GM19023 (cell line): ENCODE measurements around the gene HMOX2.
A peak's percentile ranks its signal among the peaks of the same experiment; 100 is the strongest.

Source experiments
- ATAC-seq: cut with Tn5 transposase; IDR thresholded peaks from one replicate; pipeline ENCODE4 v1.9.1; 2021; ENCODE audit warnings: mild to moderate bottlenecking, moderate library complexity; ENCODE audit not compliant: unreplicated experiment

HMOX2 gene

DNA sequence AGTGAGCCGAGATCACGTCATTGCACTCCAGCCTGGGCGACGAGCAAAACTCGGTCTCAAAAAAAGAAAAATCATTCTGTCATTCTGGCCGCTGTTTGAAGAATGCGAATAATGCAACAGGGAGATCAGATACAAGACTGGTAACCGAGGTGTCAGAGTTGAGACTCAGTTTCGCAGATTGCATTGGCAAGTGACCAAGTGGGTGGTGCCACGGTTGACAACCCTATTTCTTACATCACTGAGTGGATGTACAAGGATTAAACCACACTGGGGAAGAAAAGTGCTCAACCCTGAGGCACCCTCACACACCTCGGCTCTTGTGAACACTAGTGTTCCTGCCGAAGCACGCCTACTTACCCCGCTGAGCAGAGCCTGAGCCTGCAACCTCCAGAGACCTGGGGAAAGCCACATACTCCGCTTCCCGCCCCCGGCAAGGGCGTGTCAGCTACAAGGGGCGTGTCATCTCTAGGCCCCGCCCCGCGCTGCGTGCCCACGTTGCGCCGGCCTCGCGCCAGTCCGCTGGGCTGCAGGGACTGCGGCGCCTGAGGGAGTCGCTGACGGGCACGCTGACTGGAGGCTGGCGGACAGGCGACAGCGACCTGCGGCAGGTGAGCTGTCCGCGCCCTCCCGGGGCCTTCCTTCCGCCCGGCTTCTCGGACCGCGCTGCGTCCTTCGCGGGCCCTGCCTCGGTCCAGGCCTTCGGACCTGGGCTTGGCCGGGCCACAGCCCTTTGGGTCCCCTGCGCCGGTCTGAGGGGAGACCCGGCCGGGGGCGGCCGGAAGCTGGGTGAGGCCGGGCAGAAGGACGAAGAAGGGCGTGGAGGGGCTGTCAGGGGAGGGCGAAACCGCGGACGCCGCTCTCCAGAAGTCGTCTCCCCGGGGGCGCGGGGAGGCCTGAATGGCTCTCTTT is at the start of gene HMOX2:
TSS of gene HMOX2 (plus strand) at position 519 of the 909 bp plus-strand sequence. CDS start 29,127 bp downstream, outside the sequence.
- ATAC-seq, result peak; percentile 88

GRCh38 chr16:4426722-4427372 is 49.4 kb upstream of the HMOX2 start:
- ATAC-seq, result no peak

DNA sequence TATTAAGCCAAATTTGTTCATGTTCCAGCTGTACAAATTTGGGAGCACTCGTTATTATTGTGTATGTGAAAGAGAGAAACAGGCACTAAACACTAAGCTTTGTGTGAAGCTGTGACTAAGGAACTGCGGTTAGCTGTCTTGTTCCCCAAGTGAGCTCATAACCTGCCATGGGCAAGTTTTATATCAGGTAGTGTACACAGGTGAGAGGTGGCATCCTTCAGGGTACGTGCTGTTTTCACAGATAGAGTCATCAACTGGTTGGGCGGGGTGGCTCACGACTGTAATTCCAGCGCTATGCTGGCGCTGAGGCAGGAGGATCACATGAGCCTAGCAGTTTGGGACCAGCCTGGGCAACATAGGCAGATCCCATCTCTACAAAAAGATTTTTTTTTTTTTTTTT is 47.7 kb upstream of the HMOX2 start:
- ATAC-seq, result no peak

GRCh38 chr16:4431023-4431422 is 45.2 kb upstream of the HMOX2 start:
- ATAC-seq, result no peak

DNA sequence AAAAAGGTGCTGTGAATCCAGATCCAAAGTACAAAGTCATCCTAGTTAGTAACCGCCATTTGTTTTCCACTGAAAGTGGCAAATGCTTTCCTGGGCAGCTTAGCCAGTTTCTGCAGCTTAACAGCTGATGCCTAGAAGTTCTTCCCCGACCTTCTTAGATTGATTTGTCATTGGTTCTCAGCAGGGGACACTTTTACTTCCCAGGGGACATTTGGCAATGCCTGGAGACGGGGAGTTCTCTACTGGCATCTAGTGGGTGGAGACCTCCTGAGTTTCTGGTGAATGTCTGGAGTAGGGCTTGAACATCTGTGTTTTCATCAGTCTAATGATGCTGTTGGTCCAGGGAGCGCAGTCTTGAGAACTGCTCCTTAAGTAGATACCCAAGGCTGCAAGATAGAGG is 43.0 kb upstream of the HMOX2 start:
- ATAC-seq, result no peak

DNA sequence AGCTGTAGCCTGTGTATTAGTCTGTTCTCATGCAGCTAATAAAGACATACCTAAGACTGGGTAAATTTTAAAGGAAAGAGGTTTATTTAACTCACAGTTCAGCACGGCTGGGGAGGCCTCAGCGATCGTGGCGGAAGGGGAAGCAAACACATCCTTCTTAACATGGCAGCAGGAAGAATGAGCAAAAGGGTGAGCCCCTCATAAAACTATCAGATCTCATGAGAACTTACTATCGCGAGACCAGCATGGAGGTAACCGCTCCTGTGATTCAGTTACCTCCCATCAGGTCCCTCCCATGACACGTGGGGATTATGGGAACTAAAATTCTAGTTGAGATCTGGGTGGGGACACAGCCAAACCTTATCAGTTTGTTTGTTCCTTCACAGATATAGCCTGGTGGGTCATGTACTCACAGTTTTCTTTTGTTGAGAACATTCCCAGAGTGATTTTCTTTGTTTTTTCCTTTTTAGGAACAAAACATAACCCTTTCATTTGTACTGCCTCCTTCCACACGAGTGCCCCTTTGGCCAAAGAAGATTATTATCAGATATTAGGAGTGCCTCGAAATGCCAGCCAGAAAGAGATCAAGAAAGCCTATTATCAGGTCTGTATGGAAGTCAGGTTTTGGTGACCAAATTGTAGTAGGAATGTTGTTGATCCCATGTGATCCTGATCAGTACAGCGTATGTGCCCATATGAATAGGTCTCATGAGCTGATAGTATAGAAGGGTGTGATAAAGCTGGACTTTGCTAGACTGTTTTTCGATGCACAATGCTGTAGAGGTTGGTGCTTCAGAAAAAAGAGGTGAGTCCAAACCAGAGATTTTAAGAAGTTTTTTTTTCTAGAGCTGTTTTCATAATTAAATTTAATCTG is 42.0 kb upstream of the HMOX2 start:
- no peak for ATAC-seq

GRCh38 chr16:4435337-4436067 is 40.7 kb upstream of the HMOX2 start:
- no peak for ATAC-seq

- no peak for ATAC-seq
Measured at GRCh38 chr16:4437366-4437765, 38.8 kb upstream of the HMOX2 start.

GRCh38 chr16:4442371-4442770 is 33.8 kb upstream of the HMOX2 start:
- ATAC-seq, result no peak

DNA sequence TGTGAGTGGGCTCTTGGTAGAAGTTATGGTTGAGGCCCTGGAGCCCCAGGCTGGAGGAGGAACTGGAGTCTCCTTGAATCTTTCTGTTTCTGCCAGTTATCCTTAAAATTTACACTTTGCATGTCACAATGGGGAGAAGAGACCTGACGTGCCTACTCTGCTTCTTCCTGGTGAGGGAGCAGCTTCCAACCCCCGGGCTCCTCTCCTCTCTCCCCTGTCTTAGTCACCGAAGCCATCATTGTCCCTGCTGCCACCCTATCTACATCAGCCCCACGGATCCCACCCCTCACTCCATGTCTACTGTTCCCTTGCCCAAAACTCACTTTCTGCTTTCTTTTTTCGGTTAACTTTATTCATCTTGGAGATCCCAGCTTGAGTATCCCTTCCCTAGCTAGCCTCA is 32.9 kb upstream of the HMOX2 start:
- no peak for ATAC-seq

DNA sequence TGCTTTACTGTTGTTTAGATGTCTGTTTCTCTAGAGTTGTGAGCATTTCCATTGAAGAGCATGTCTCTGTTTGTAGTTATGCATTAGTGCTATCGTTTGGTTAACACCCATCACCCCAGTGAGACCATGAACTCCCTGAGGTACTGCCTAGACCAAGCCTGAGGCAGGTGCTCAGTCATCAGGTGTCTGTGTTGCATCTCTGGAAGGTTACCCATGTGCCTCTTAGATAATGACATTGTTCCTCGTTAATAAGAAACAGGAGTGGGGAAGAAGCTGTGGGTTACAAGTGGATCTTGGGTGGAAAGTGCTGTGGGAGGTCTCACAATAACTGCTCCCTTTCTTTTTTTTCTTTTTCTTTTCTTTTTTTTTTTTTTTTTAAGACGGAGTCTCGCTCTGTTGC is 32.2 kb upstream of the HMOX2 start:
- no peak for ATAC-seq

GRCh38 chr16:4450430-4450829 is 25.8 kb upstream of the HMOX2 start:
- ATAC-seq, result no peak

DNA sequence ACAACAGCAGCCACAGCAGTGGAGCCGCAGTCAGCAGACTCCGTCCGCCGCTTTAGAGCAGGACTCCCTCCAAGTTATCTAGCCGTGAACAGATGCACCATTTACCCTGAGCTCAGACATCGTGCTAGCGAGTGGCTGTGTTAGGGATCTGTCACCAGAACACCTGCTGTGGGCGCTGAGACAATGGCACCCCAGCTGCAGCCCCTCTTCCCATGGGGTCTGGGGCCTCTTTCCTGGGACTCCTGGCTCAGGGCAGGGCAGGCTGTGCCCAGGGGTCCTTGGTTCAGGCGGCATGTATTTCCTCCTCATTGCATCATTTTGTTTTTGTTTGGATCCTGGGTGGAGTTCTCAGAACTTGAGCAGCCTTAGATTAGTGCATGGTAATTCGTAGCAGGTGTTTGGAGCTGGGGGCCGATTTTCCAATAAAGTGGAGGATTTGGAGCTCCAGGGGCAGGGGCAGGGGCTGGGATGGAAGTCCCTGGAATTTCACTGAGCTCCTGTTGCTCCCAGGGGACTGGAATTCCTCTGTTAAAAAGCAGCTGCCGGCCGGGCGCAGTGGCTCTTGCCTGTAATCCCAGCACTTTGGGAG is 25.2 kb upstream of the HMOX2 start:
- ATAC-seq, result no peak

- ATAC-seq, result no peak
Measured at GRCh38 chr16:4452674-4453073, 23.5 kb upstream of the HMOX2 start.

GRCh38 chr16:4454623-4455022 is 21.6 kb upstream of the HMOX2 start:
- ATAC-seq, result no peak

DNA sequence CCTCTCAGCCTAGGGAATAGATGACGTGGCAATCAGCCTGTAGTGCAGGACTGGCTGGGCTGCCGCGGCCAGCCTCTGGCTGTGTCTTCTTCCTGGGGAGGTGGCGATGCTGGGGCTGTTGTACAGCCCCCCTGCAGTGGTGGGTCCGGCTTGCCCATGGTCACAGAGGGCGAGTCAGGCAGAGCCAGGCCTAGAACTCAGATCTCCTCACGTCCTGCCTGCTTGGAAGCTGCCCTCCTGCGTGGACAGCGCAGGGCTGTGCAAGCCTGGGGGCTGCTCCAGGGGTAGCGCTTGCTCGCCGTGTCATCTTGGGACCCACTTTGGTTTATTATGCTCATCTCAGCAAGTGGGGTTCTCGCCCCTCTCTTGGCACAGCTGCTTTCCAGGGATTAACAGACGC is 21.1 kb upstream of the HMOX2 start:
- no peak for ATAC-seq

GRCh38 chr16:4455951-4456350 is 20.2 kb upstream of the HMOX2 start:
- ATAC-seq, result no peak

DNA sequence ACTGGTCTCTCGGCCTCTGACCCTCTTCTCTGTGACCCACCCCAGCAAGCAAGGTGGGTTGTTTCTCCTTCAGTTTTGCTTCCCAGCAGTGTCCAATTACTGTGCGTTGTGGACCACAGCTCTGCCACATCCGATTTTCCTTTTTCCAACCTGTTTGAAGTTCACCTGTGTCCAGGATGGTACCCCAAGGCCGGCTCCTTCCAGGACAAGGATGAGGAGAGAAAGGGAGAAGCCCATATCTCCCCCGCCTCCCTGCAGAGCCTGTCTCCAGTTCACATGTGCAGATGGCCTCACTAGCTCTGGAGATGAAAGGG is 15.3 kb upstream of the HMOX2 start:
- ATAC-seq, result no peak

GRCh38 chr16:4461250-4462085 is 14.7 kb upstream of the HMOX2 start:
- ATAC-seq, result no peak
